ENCODE data around the gene GNA14.

DNA sequence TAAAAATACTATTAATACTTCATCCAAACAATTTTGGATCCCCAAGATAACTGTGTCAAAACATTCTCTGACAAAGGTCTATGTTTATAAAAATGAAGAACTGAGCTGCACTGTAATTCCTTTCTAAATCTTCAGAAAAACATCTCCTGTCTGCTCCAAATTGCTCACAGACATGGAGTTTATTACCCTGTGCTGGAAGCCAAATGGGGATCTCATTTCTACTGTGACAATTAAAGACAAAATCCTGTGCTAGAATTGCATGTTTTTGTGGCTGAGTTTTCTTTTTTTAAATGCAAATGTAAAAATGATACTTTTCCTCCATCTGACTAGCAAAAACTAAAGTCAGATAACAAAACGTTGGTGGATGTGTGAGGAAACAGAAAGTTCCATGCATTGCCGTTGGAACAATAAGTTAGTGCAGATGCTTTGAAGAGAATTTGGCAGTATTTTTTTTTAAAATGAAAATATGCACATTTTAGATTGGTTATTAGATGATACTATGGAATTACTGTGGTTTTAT, 93.5 kb downstream of the GNA14 start:
- TF ChIP-seq, protein P1, sequence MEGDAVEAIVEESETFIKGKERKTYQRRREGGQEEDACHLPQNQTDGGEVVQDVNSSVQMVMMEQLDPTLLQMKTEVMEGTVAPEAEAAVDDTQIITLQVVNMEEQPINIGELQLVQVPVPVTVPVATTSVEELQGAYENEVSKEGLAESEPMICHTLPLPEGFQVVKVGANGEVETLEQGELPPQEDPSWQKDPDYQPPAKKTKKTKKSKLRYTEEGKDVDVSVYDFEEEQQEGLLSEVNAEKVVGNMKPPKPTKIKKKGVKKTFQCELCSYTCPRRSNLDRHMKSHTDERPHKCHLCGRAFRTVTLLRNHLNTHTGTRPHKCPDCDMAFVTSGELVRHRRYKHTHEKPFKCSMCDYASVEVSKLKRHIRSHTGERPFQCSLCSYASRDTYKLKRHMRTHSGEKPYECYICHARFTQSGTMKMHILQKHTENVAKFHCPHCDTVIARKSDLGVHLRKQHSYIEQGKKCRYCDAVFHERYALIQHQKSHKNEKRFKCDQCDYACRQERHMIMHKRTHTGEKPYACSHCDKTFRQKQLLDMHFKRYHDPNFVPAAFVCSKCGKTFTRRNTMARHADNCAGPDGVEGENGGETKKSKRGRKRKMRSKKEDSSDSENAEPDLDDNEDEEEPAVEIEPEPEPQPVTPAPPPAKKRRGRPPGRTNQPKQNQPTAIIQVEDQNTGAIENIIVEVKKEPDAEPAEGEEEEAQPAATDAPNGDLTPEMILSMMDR (IDR thresholded peaks at IDR 0.05), result no peak
- TF ChIP-seq POLR2AphosphoS5 (IDR thresholded peaks at IDR 0.05), result no peak
